Thyroid gland (tissue), 4 donors: ENCODE measurements around the gene PRKG2. TPM values are rescaled to one million over a fixed set of nuclear protein-coding genes. Genes with fewer than 3 reads are reported as not detected.

Experiments used
- DNase-seq, 2 donors: peaks; one replicate each; pipeline ENCODE4 v3.0.0-alpha.2; 2019
- H3K27ac ChIP-seq, 3 donors: fragments of 200-600 bp; sonication (generic); 1 replicate in 2 of 3; 2 replicates in 1 of 3; pipeline ENCODE4 v1.5.1; 2016 to 2019; ENCODE audit warnings: mild to moderate bottlenecking in 1 of 3, moderate library complexity in 1 of 3
- H3K27me3 ChIP-seq: fragments of 200-600 bp; sonication (generic); one replicate; pipeline ENCODE4 v1.5.1; 2019
- H3K36me3 ChIP-seq, 2 donors: fragments of 200-600 bp; sonication (generic); one replicate each; pipeline ENCODE4 v1.5.1; 2016 to 2019
- H3K4me1 ChIP-seq, 2 donors: fragments of 200-600 bp; sonication (generic); one replicate each; pipeline ENCODE4 v1.5.1; 2017 to 2019
- H3K4me3 ChIP-seq, 3 donors: fragments of 200-600 bp; sonication (generic); replicated peaks in 1 of 3; 1 replicate in 2 of 3; 2 replicates in 1 of 3; pipeline ENCODE4 v1.5.1; 2016; ENCODE audit warnings: mild to moderate bottlenecking in 1 of 3
- H3K9me3 ChIP-seq: fragments of 200-600 bp; sonication (generic); one replicate; pipeline ENCODE4 v1.5.1; 2017
- CTCF ChIP-seq, 6 experiments: fragments of 200-600 bp in 3 of 6; fragments of 450-650 bp in 3 of 6; sonication (generic) in 3 of 6; IDR thresholded peaks; one replicate each; pipeline ENCODE4 v1.5.1; 2016 to 2019; ENCODE audit warnings: antibody characterized with exemption in 6 of 6, mild to moderate bottlenecking in 2 of 6, inconsistent platforms in 1 of 6, moderate library complexity in 1 of 6
- POLR2A ChIP-seq, 2 donors: fragments of 450-650 bp; IDR thresholded peaks; one replicate each; pipeline ENCODE4 v1.6.1; 2017; ENCODE audit warnings: antibody characterized with exemption in 2 of 2, mild to moderate bottlenecking in 2 of 2, moderate library complexity in 1 of 2
- WGBS, 2 donors: methylation state at CpG; one replicate each; pipeline ENCODE4 v1.1.5; 2017; 5-methylcytosine and 5-hydroxymethylcytosine counted together
- intact Hi-C: fragments of 100-400 bp; cut with DNase I; formaldehyde crosslinking; loops from one replicate; pipeline ENCODE4 v1.15.1; 2023
- total RNA-seq, 4 donors: library from RNA; depleted of rRNA; stranded (reverse); fragments of >200 nt; gene quantifications; one replicate each; pipeline ENCODE4 v1.2.3, GENCODE V29; 2016

Gene PRKG2
- total RNA-seq, 4 donors from 2014 or later = 0.21 to 1.2 (median 0.54) TPM; not detected in 1

DNA sequence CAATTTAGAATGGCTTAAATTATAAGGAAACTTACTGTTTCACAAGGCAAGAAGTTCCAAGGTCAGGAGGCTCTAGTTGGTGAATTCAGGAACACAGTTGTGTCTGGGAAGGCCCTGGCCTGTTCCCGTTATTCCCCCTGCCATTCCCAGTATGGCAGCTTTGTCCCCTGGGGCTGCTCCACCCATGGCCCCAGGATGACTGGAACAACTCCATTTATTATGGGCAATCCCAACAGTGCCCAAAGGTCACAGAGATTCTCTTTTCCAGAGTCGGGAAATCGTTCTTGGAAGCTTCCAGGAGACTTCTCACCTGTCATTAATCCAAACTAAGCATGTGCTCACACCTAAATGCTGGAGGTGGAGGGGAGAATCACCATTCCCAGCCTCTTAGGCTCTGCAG is 2.8 kb upstream of the PRKG2 start:
- no peak overlapping the region for H3K4me3 ChIP-seq
- no peak overlapping the region for H3K27ac ChIP-seq
- 84 to 86% methylated on average over 3 of the region's 3 CpGs for WGBS, 2 donors
- no peaks in the 10 kb centered on the region for H3K27me3 ChIP-seq
- no peaks in the 10 kb centered on the region for H3K9me3 ChIP-seq
- no peak for DNase-seq
- TF ChIP-seq POLR2A (IDR thresholded peaks at IDR 0.05) (no peak), CTCF (IDR thresholded peaks at IDR 0.05) (no peak)
- H3K4me1 ChIP-seq = peaks cover 0 to 8% of the 10 kb centered on the region in 2 donors
- intact Hi-C loops = no loop called here
- H3K36me3 ChIP-seq = no peaks in the 10 kb centered on the region

DNA sequence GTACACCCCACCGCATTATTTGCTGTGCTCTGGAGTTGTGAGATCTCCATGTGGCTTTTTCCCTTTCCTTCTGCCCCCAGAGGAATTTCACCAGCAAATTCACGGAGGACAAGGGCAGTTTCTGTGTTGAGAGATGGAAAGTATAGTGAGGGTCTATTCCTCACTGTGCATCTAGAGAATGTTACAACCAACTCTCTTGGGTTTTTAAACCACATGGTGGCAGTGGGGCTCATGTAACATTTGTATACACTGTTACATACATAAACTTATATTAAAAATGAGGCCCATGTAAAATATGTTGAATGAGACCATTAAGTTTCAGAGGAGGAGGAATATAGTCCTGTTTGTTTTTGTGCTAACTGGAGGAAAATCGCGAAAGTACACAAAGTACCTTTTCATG is 909 bp upstream of the PRKG2 start:
- intact Hi-C loops = no loop called here
- Histone ChIP-seq H3K9me3 (no peaks in the 10 kb centered on the region), H3K4me1 (peaks cover 0 to 8% of the 10 kb centered on the region in 2 donors), H3K27me3 (no peaks in the 10 kb centered on the region), H3K27ac (no peak overlapping the region), H3K36me3 (no peaks in the 10 kb centered on the region), H3K4me3 (no peak overlapping the region)
- 53 to 56% methylated on average over 4 of the region's 4 CpGs for WGBS, 2 donors
- TF ChIP-seq CTCF (IDR thresholded peaks at IDR 0.05) (no peak), POLR2A (IDR thresholded peaks at IDR 0.05) (no peak)
- DNase-seq = no peak

- TF ChIP-seq POLR2A (IDR thresholded peaks at IDR 0.05) (no peak), CTCF (IDR thresholded peaks at IDR 0.05) (no peak)
- Histone ChIP-seq H3K36me3 (no peaks in the 10 kb centered on the region), H3K9me3 (no peaks in the 10 kb centered on the region), H3K27ac (no peak overlapping the region), H3K4me3 (peak overlapping the region in 1 of 3 donors; percentile 17), H3K27me3 (no peaks in the 10 kb centered on the region), H3K4me1 (peaks cover 0 to 8% of the 10 kb centered on the region in 2 donors)
- WGBS, 2 donors = 7 to 11% methylated on average over 16 to 34 of the region's 34 CpGs
- DNase-seq = no peak
- intact Hi-C loops = no loop called here
These were observed 710 bp downstream of the PRKG2 start for GRCh38 chr4:81214144-81214880.

- Histone ChIP-seq H3K9me3 (no peaks in the 10 kb centered on the region), H3K4me3 (no peak overlapping the region), H3K27ac (no peak overlapping the region), H3K4me1 (peaks cover 0 to 8% of the 10 kb centered on the region in 2 donors), H3K27me3 (no peaks in the 10 kb centered on the region), H3K36me3 (no peaks in the 10 kb centered on the region)
- intact Hi-C loops = no loop called here
- no peak for DNase-seq
- 64 to 73% methylated on average over 6 of the region's 6 CpGs for WGBS, 2 donors
- no peak for TF ChIP-seq CTCF (IDR thresholded peaks at IDR 0.05)
- no peak for TF ChIP-seq POLR2A (IDR thresholded peaks at IDR 0.05)
These were observed 1.4 kb downstream of the PRKG2 start for GRCh38 chr4:81213671-81214070.

- Histone ChIP-seq H3K4me3 (no peak overlapping the region), H3K4me1 (peaks cover 0 to 8% of the 10 kb centered on the region in 2 donors), H3K27ac (no peak overlapping the region), H3K9me3 (no peaks in the 10 kb centered on the region), H3K27me3 (no peaks in the 10 kb centered on the region), H3K36me3 (no peaks in the 10 kb centered on the region)
- DNase-seq = no peak
- TF ChIP-seq CTCF (IDR thresholded peaks at IDR 0.05) (no peak), POLR2A (IDR thresholded peaks at IDR 0.05) (no peak)
- intact Hi-C loops = no loop called here
- 63 to 64% methylated on average over 3 of the region's 3 CpGs for WGBS, 2 donors
These were observed 3.1 kb downstream of the PRKG2 start for GRCh38 chr4:81211956-81212355.
